HG03135 (cell line): ENCODE data around the gene GOLGA1.
"Not testable (repeated sequence)": the region's sequence is repeated elsewhere in the genome, so short reads cannot be mapped to it uniquely, and the experiment has no call there.

Experiments
- ATAC-seq: cut with Tn5 transposase; IDR thresholded peaks from one replicate; pipeline ENCODE4 v1.9.1; 2021; ENCODE audit warnings: mild to moderate bottlenecking, moderate library complexity; ENCODE audit not compliant: unreplicated experiment

GOLGA1 gene

GRCh38 chr9:124940894-124941678 is at the start of gene GOLGA1:
GOLGA1 (minus strand) TSS chr9:124941083; CDS start chr9:124938711, 2,372 bp downstream.
- ATAC-seq: peak; percentile 75

GRCh38 chr9:124983698-124984097 is 42.8 kb upstream of the GOLGA1 start:
- no peak for ATAC-seq

- ATAC-seq: no peak
These were observed 39.5 kb upstream of the GOLGA1 start for GRCh38 chr9:124980431-124980830.

- ATAC-seq: no peak
These were observed 34.2 kb upstream of the GOLGA1 start for GRCh38 chr9:124975131-124975530.

- ATAC-seq: no peak
These were observed 32.9 kb upstream of the GOLGA1 start for GRCh38 chr9:124973807-124974206.

GRCh38 chr9:124972241-124972770 is 31.4 kb upstream of the GOLGA1 start:
- no peak for ATAC-seq

GRCh38 chr9:124969401-124969800 is 28.5 kb upstream of the GOLGA1 start:
- ATAC-seq: no peak

GRCh38 chr9:124968238-124968637 is 27.4 kb upstream of the GOLGA1 start:
- ATAC-seq: no peak

GRCh38 chr9:124965775-124966568 is 25.1 kb upstream of the GOLGA1 start:
- ATAC-seq: not testable (repeated sequence)

GRCh38 chr9:124964604-124965003 is 23.7 kb upstream of the GOLGA1 start:
- ATAC-seq: no peak

- no peak for ATAC-seq
These were observed 23.2 kb upstream of the GOLGA1 start for GRCh38 chr9:124964056-124964455.

GRCh38 chr9:124960409-124960752 is 19.5 kb upstream of the GOLGA1 start:
- ATAC-seq: no peak

- not testable (repeated sequence) for ATAC-seq
These were observed 19.0 kb upstream of the GOLGA1 start for GRCh38 chr9:124959671-124960408.

- ATAC-seq: no peak
These were observed 13.4 kb upstream of the GOLGA1 start for GRCh38 chr9:124954255-124954654.

GRCh38 chr9:124950050-124950718 is 9.3 kb upstream of the GOLGA1 start:
- ATAC-seq: no peak

- no peak for ATAC-seq
These were observed 8.5 kb upstream of the GOLGA1 start for GRCh38 chr9:124949387-124949786.

GRCh38 chr9:124947727-124948391 is 7.0 kb upstream of the GOLGA1 start:
- no peak for ATAC-seq

GRCh38 chr9:124946167-124946566 is 5.3 kb upstream of the GOLGA1 start:
- no peak for ATAC-seq

GRCh38 chr9:124941679-124942561 is 1.0 kb upstream of the GOLGA1 start:
- peak; percentile 28 for ATAC-seq
